HG03432 (cell line): ENCODE data around the gene IZUMO4.
"Not testable (repeated sequence)": the region's sequence is repeated elsewhere in the genome, so short reads cannot be mapped to it uniquely, and the experiment has no call there.

Experiments
- ATAC-seq: cut with Tn5 transposase; IDR thresholded peaks from one replicate; pipeline ENCODE4 v1.9.1; 2021; ENCODE audit warnings: mild to moderate bottlenecking, moderate library complexity; ENCODE audit not compliant: unreplicated experiment

IZUMO4 gene

GRCh38 chr19:2080336-2080988, 16.3 kb upstream of the IZUMO4 start:
- no peak for ATAC-seq

- ATAC-seq, result no peak
These were observed 14.6 kb upstream of the IZUMO4 start for GRCh38 chr19:2081873-2082810.

- no peak for ATAC-seq
These were observed 13.4 kb upstream of the IZUMO4 start for GRCh38 chr19:2083174-2083854.

GRCh38 chr19:2084993-2085720, 11.6 kb upstream of the IZUMO4 start:
- ATAC-seq, result peak; percentile 29

- not testable (repeated sequence) for ATAC-seq
These were observed 9.8 kb upstream of the IZUMO4 start for GRCh38 chr19:2086695-2087620.

- ATAC-seq, result no peak
These were observed 9.1 kb upstream of the IZUMO4 start for GRCh38 chr19:2087621-2088100.

GRCh38 chr19:2089001-2089711, 7.6 kb upstream of the IZUMO4 start:
- no peak for ATAC-seq

GRCh38 chr19:2089727-2090053, 7.0 kb upstream of the IZUMO4 start:
- no peak for ATAC-seq

GRCh38 chr19:2091926-2092525, 4.7 kb upstream of the IZUMO4 start:
- ATAC-seq, result not testable (repeated sequence)

- ATAC-seq, result peak; percentile 47
These were observed 658 bp upstream of the IZUMO4 start, which contains the start of gene MOB3A for GRCh38 chr19:2096034-2096479. Gene MOB3A (minus strand): TSS chr19:2096326. CDS start chr19:2078560, 17,766 bp downstream.

GRCh38 chr19:2097203-2097885, 629 bp downstream of the IZUMO4 start:
- peak; percentile 0 for ATAC-seq

GRCh38 chr19:2097886-2098327, 1.2 kb downstream of the IZUMO4 start:
- no peak for ATAC-seq

GRCh38 chr19:2099054-2099501, 2.4 kb downstream of the IZUMO4 start:
- no peak for ATAC-seq

- no peak for ATAC-seq
These were observed 3.4 kb downstream of the IZUMO4 start for GRCh38 chr19:2099937-2100718.

GRCh38 chr19:2100719-2101061, 4.0 kb downstream of the IZUMO4 start:
- no peak for ATAC-seq

GRCh38 chr19:2101417-2102335, 5.0 kb downstream of the IZUMO4 start:
- ATAC-seq, result no peak
